Fibroblast of upper back skin (primary cell): ENCODE data around the gene SNED1.

Experiments used
- DNase-seq: peaks from one replicate; pipeline ENCODE4 v3.0.0-alpha.2; 2013

The SNED1 gene

GRCh38 chr2:241070361-241070760, 71.9 kb downstream of the SNED1 start:
- no peak for DNase-seq

- no peak for DNase-seq
Observed at GRCh38 chr2:241070811-241071676, 72.6 kb downstream of the SNED1 start.

- DNase-seq = no peak
Observed at GRCh38 chr2:241071677-241072111, 73.3 kb downstream of the SNED1 start.

- no peak for DNase-seq
Observed at GRCh38 chr2:241072151-241072550, 73.7 kb downstream of the SNED1 start.

GRCh38 chr2:241072553-241073165, 74.2 kb downstream of the SNED1 start:
- no peak for DNase-seq

GRCh38 chr2:241073166-241074064, 75.0 kb downstream of the SNED1 start:
- no peak for DNase-seq

GRCh38 chr2:241074065-241074818, 75.8 kb downstream of the SNED1 start:
- no peak for DNase-seq

GRCh38 chr2:241074901-241075540, 76.6 kb downstream of the SNED1 start:
- no peak for DNase-seq

GRCh38 chr2:241080405-241081189, 82.2 kb downstream of the SNED1 start:
- DNase-seq = no peak

- no peak for DNase-seq
Observed at GRCh38 chr2:241081190-241081642, 82.8 kb downstream of the SNED1 start.

GRCh38 chr2:241081643-241082340, 83.4 kb downstream of the SNED1 start:
- DNase-seq = no peak

GRCh38 chr2:241082341-241083090, 84.1 kb downstream of the SNED1 start:
- DNase-seq = no peak

GRCh38 chr2:241083091-241083415, 84.6 kb downstream of the SNED1 start:
- no peak for DNase-seq

- DNase-seq = no peak
Observed at GRCh38 chr2:241084856-241085444, 86.5 kb downstream of the SNED1 start.

GRCh38 chr2:241087420-241088268, 89.2 kb downstream of the SNED1 start:
- no peak for DNase-seq

GRCh38 chr2:241088376-241088775, 90.0 kb downstream of the SNED1 start:
- no peak for DNase-seq

- no peak for DNase-seq
Observed at GRCh38 chr2:241088791-241089732, 90.6 kb downstream of the SNED1 start.
